DOHH2 (cell line): Measurements from ENCODE around the gene RNASE9.
"Not testable (repeated sequence)": the region's sequence is repeated elsewhere in the genome, so short reads cannot be mapped to it uniquely, and the experiment has no call there.

Experiments used
- CTCF ChIP-seq: fragments of 200-600 bp; sonication (generic); IDR thresholded peaks from one replicate; pipeline ENCODE4 v1.5.1; 2014; ENCODE audit warnings: antibody characterized with exemption, mild to moderate bottlenecking, low read depth, low read length; ENCODE audit not compliant: poor library complexity, severe bottlenecking
- EZH2phosphoT487 ChIP-seq: fragments of 200-600 bp; sonication (generic); IDR thresholded peaks from 2 replicates; pipeline ENCODE4 v1.6.1; 2017; ENCODE audit warnings: borderline replicate concordance, mild to moderate bottlenecking, antibody characterized with exemption, low read length, moderate library complexity, mixed read lengths

DNA sequence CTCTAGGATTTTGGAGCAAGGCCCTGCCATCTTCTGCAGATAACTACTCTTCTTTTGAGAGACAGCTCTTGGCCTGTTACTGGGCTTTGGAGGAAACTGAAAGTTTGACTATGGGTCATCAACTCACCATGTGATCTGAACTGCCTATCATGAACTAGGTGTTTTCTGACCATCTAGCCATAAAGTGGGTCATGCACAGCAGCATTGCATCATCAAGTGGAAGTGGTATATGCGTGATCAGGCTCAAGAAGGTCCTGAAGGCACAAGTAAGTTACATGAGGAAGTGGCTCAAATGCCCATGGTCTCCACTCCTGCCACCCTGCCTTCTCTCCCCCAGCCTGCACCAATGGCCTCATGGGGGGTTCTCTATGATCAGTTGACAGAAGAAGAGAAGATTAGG lies 9.9 kb upstream of the RNASE9 start:
- TF ChIP-seq CTCF, EZH2phosphoT487: not testable (repeated sequence)
